ENCODE results near the gene SHB. TPM values are rescaled to one million over a fixed set of nuclear protein-coding genes. Genes with fewer than 3 reads are reported as not detected.

SHB gene
- total RNA-seq, 1 experiment from 2014 or later: 23.8 TPM

GRCh38 chr9:37922363-37923117 lies 146.5 kb downstream of the SHB start:
- H3K4me1 ChIP-seq (replicated peaks; ENCODE audit: insufficient read depth): no peaks in the 10 kb centered on the region
- intact Hi-C loops (cut with micrococcal nuclease; ENCODE audit: unreplicated experiment): no loop called here
- H4K20me1 ChIP-seq (ENCODE audit: insufficient read depth): peaks cover 13% of the 10 kb centered on the region
- no peak for DNase-seq
- no peak overlapping the region for H3K4me2 ChIP-seq
- no peak for TF ChIP-seq EZH2 (IDR thresholded peaks at IDR 0.05; ENCODE audit: low read depth)
- TF ChIP-seq CTCF (conservative IDR thresholded peaks at IDR 0.05): no peak
- no peak overlapping the region for H2AFZ ChIP-seq
- H3K4me3 ChIP-seq: no peak overlapping the region
- no peaks in the 10 kb centered on the region for H3K36me3 ChIP-seq (ENCODE audit: low read depth)
- CTCF ChIA-PET: no interaction called here
- no peaks in the 10 kb centered on the region for H3F3A ChIP-seq (ENCODE audit: insufficient read depth, low read depth)
- H3K9me3 ChIP-seq (ENCODE audit: insufficient read depth, low read depth): no peaks in the 10 kb centered on the region
- H3K79me2 ChIP-seq (ENCODE audit: low read depth): peaks cover 13% of the 10 kb centered on the region; the same call in 1 of the 2 replicates
- POLR2A ChIA-PET (ENCODE audit: unreplicated experiment): no interaction called here
- BruUV-seq (replicated peaks): no TSS peak
- H3K27me3 ChIP-seq (ENCODE audit: insufficient read depth, low read depth): no peaks in the 10 kb centered on the region
- H3K9me2 ChIP-seq (ENCODE audit: insufficient read depth): no peaks in the 10 kb centered on the region
- no peak overlapping the region for H3K27ac ChIP-seq

- Histone ChIP-seq H3K9me3 (ENCODE audit: insufficient read depth, low read depth) (no peaks in the 10 kb centered on the region), H3K4me1 (replicated peaks; ENCODE audit: insufficient read depth) (no peaks in the 10 kb centered on the region), H3K79me2 (ENCODE audit: low read depth) (0 out of 2 replicates have a peak, but pooled peaks cover 8% of the 10 kb centered on the region), H4K20me1 (ENCODE audit: insufficient read depth) (peaks cover 7% of the 10 kb centered on the region), H3F3A (ENCODE audit: insufficient read depth, low read depth) (peaks cover 4% of the 10 kb centered on the region; the same call in 1 of the 2 replicates), H3K27ac (no peak overlapping the region), H3K9me2 (ENCODE audit: insufficient read depth) (no peaks in the 10 kb centered on the region), H3K27me3 (ENCODE audit: insufficient read depth, low read depth) (no peaks in the 10 kb centered on the region), H3K4me2 (no peak overlapping the region), H2AFZ (no peak overlapping the region), H3K36me3 (ENCODE audit: low read depth) (no peaks in the 10 kb centered on the region), H3K4me3 (no peak overlapping the region)
- BruUV-seq (replicated peaks): no TSS peak
- CTCF ChIA-PET: no interaction called here
- TF ChIP-seq CTCF (conservative IDR thresholded peaks at IDR 0.05) (no peak), EZH2 (IDR thresholded peaks at IDR 0.05; ENCODE audit: low read depth) (no peak)
- intact Hi-C loops (cut with micrococcal nuclease; ENCODE audit: unreplicated experiment): no loop called here
- POLR2A ChIA-PET (ENCODE audit: unreplicated experiment): no interaction called here
- DNase-seq: no peak
These were observed 147.3 kb downstream of the SHB start for GRCh38 chr9:37921546-37922300.

- BruUV-seq (replicated peaks): no TSS peak
- no peak overlapping the region for H3K4me3 ChIP-seq
- peaks cover 2% of the 10 kb centered on the region for H4K20me1 ChIP-seq (ENCODE audit: insufficient read depth)
- no peak overlapping the region for H3K27ac ChIP-seq
- no peaks in the 10 kb centered on the region for H3K27me3 ChIP-seq (ENCODE audit: insufficient read depth, low read depth)
- H2AFZ ChIP-seq: no peak overlapping the region
- no peaks in the 10 kb centered on the region for H3K36me3 ChIP-seq (ENCODE audit: low read depth)
- no peak overlapping the region for H3K4me2 ChIP-seq
- intact Hi-C loops (cut with micrococcal nuclease; ENCODE audit: unreplicated experiment): no loop called here
- no peaks in the 10 kb centered on the region for H3K9me3 ChIP-seq (ENCODE audit: insufficient read depth, low read depth)
- no peaks in the 10 kb centered on the region for H3K4me1 ChIP-seq (replicated peaks; ENCODE audit: insufficient read depth)
- peaks cover 5% of the 10 kb centered on the region; the same call in 1 of the 2 replicates for H3F3A ChIP-seq (ENCODE audit: insufficient read depth, low read depth)
- TF ChIP-seq CTCF (conservative IDR thresholded peaks at IDR 0.05) (no peak), EZH2 (IDR thresholded peaks at IDR 0.05; ENCODE audit: low read depth) (no peak)
- H3K9me2 ChIP-seq (ENCODE audit: insufficient read depth): no peaks in the 10 kb centered on the region
- ChIA-PET CTCF (no interaction called here), POLR2A (ENCODE audit: unreplicated experiment) (no interaction called here)
- no peak for DNase-seq
- 0 out of 2 replicates have a peak, but pooled peaks cover 2% of the 10 kb centered on the region for H3K79me2 ChIP-seq (ENCODE audit: low read depth)
These were observed 147.9 kb downstream of the SHB start for GRCh38 chr9:37921168-37921510.
